Skeletal muscle tissue (tissue), 4 donors: ENCODE results near the gene OMP. TPM values are rescaled to one million over a fixed set of nuclear protein-coding genes. Genes with fewer than 3 reads are reported as not detected.

ENCODE experiments used
- H3K27ac ChIP-seq: one replicate; pipeline ENCODE4 v1.7.0; 2013; ENCODE audit warnings: mild to moderate bottlenecking, low read depth, low read length, inconsistent platforms
- H3K27me3 ChIP-seq, 3 donors: one replicate each; pipeline ENCODE4 v1.7.0; 2013; ENCODE audit warnings: low read length in 3 of 3; ENCODE audit not compliant: control insufficient read depth in 3 of 3, insufficient read depth in 3 of 3
- H3K36me3 ChIP-seq, 3 donors: one replicate each; pipeline ENCODE4 v1.7.0; 2013; ENCODE audit warnings: low read length in 3 of 3; ENCODE audit not compliant: control insufficient read depth in 3 of 3, insufficient read depth in 3 of 3
- H3K4me1 ChIP-seq, 3 donors: one replicate each; pipeline ENCODE4 v1.7.0; 2013; ENCODE audit warnings: low read length in 3 of 3, mild to moderate bottlenecking in 3 of 3; ENCODE audit not compliant: control insufficient read depth in 3 of 3, insufficient read depth in 3 of 3
- H3K4me3 ChIP-seq, 3 donors: one replicate each; pipeline ENCODE4 v1.7.0; 2013; ENCODE audit warnings: low read length in 3 of 3
- H3K9ac ChIP-seq, 3 donors: one replicate each; pipeline ENCODE4 v1.7.0; 2013; ENCODE audit warnings: low read length in 3 of 3, mild to moderate bottlenecking in 3 of 3, moderate library complexity in 2 of 3, low read depth in 1 of 3
- H3K9me3 ChIP-seq, 3 donors: one replicate each; pipeline ENCODE4 v1.7.0; 2013; ENCODE audit warnings: low read length in 3 of 3; ENCODE audit not compliant: control insufficient read depth in 3 of 3
- total RNA-seq: library from RNA; depleted of rRNA; stranded (reverse); fragments of >200 nt; gene quantifications from one replicate; pipeline ENCODE4 v1.2.3, GENCODE V29; 2014
- donor health status: Osteomylitis.

The OMP gene
- total RNA-seq, 1 donor from 2014 or later: 1.6 TPM

- no peaks in the 10 kb centered on the region for H3K36me3 ChIP-seq
- H3K4me1 ChIP-seq: peaks cover 28 to 34% (median 29%) of the 10 kb centered on the region in 3 donors
- no peak overlapping the region for H3K27ac ChIP-seq
- peak overlapping the region in 2 of 3 donors; percentile 23 to 25 for H3K9ac ChIP-seq
- no peaks in the 10 kb centered on the region for H3K9me3 ChIP-seq
- no peak overlapping the region for H3K4me3 ChIP-seq
- H3K27me3 ChIP-seq: no peaks in the 10 kb centered on the region
These were observed 27.9 kb upstream of the OMP start for GRCh38 chr11:77074626-77075221.

- Histone ChIP-seq H3K9ac (no peak overlapping the region), H3K27ac (no peak overlapping the region), H3K4me3 (no peak overlapping the region), H3K4me1 (peaks cover 28 to 34% (median 29%) of the 10 kb centered on the region in 3 donors), H3K36me3 (no peaks in the 10 kb centered on the region), H3K9me3 (no peaks in the 10 kb centered on the region), H3K27me3 (no peaks in the 10 kb centered on the region)
These were observed 27.2 kb upstream of the OMP start for GRCh38 chr11:77075425-77075905.

- no peak overlapping the region for H3K4me3 ChIP-seq
- H3K9me3 ChIP-seq: no peaks in the 10 kb centered on the region
- H3K36me3 ChIP-seq: no peaks in the 10 kb centered on the region
- H3K27me3 ChIP-seq: no peaks in the 10 kb centered on the region
- no peak overlapping the region for H3K9ac ChIP-seq
- H3K27ac ChIP-seq: no peak overlapping the region
- peaks cover 14 to 18% (median 17%) of the 10 kb centered on the region in 3 donors for H3K4me1 ChIP-seq
These were observed 23.0 kb upstream of the OMP start for GRCh38 chr11:77079666-77080065.

- H3K4me1 ChIP-seq: peaks cover 14 to 17% (median 15%) of the 10 kb centered on the region in 3 donors
- H3K4me3 ChIP-seq: no peak overlapping the region
- H3K27me3 ChIP-seq: no peaks in the 10 kb centered on the region
- no peaks in the 10 kb centered on the region for H3K36me3 ChIP-seq
- H3K9ac ChIP-seq: no peak overlapping the region
- no peak overlapping the region for H3K27ac ChIP-seq
- no peaks in the 10 kb centered on the region for H3K9me3 ChIP-seq
These were observed 21.9 kb upstream of the OMP start for GRCh38 chr11:77080643-77081210.

- Histone ChIP-seq H3K4me1 (peaks cover 14 to 17% (median 15%) of the 10 kb centered on the region in 3 donors), H3K9ac (peak overlapping the region in 1 of 3 donors; percentile 33), H3K9me3 (no peaks in the 10 kb centered on the region), H3K4me3 (no peak overlapping the region), H3K27ac (no peak overlapping the region), H3K27me3 (no peaks in the 10 kb centered on the region), H3K36me3 (no peaks in the 10 kb centered on the region)
These were observed 21.2 kb upstream of the OMP start for GRCh38 chr11:77081381-77081851.

- Histone ChIP-seq H3K9me3 (no peaks in the 10 kb centered on the region), H3K36me3 (no peaks in the 10 kb centered on the region), H3K4me1 (peaks cover 14 to 17% (median 15%) of the 10 kb centered on the region in 3 donors), H3K4me3 (no peak overlapping the region), H3K27ac (peak overlapping the region; percentile 23), H3K27me3 (no peaks in the 10 kb centered on the region), H3K9ac (peak overlapping the region in 1 of 3 donors; percentile 33)
These were observed 20.4 kb upstream of the OMP start for GRCh38 chr11:77081976-77082836.

GRCh38 chr11:77082838-77083565, 19.6 kb upstream of the OMP start:
- Histone ChIP-seq H3K4me1 (peaks cover 14 to 17% (median 15%) of the 10 kb centered on the region in 3 donors), H3K27me3 (no peaks in the 10 kb centered on the region), H3K9me3 (no peaks in the 10 kb centered on the region), H3K36me3 (no peaks in the 10 kb centered on the region), H3K4me3 (peak overlapping the region in 1 of 3 donors; percentile 29), H3K9ac (peak overlapping the region in 2 of 3 donors; percentile 8 to 33), H3K27ac (peak overlapping the region; percentile 23)

GRCh38 chr11:77083566-77084245, 18.9 kb upstream of the OMP start:
- H3K36me3 ChIP-seq: no peaks in the 10 kb centered on the region
- no peak overlapping the region for H3K27ac ChIP-seq
- H3K9me3 ChIP-seq: no peaks in the 10 kb centered on the region
- H3K27me3 ChIP-seq: no peaks in the 10 kb centered on the region
- H3K4me1 ChIP-seq: peaks cover 14 to 17% (median 15%) of the 10 kb centered on the region in 3 donors
- H3K4me3 ChIP-seq: no peak overlapping the region
- peak overlapping the region in 2 of 3 donors; percentile 8 for H3K9ac ChIP-seq

- no peak overlapping the region for H3K9ac ChIP-seq
- no peak overlapping the region for H3K4me3 ChIP-seq
- H3K4me1 ChIP-seq: peaks cover 14 to 17% (median 15%) of the 10 kb centered on the region in 3 donors
- no peaks in the 10 kb centered on the region for H3K36me3 ChIP-seq
- no peaks in the 10 kb centered on the region for H3K27me3 ChIP-seq
- H3K27ac ChIP-seq: no peak overlapping the region
- no peaks in the 10 kb centered on the region for H3K9me3 ChIP-seq
These were observed 18.0 kb upstream of the OMP start for GRCh38 chr11:77084581-77085191.
